IMR-90 (cell line): ENCODE results near the gene CD6. TPM values are rescaled to one million over a fixed set of nuclear protein-coding genes. Genes with fewer than 3 reads are reported as not detected.

ENCODE experiments used
- ATAC-seq: fragments of 200-7000 bp; cut with Tn5 transposase; 2 replicates; pipeline ENCODE4 v1.9.1; 2020; ENCODE audit warnings: low read depth, mild to moderate bottlenecking, moderate library complexity
- BruUV-seq: library from RNA; stranded (reverse); fragments of 400-500 nt; replicated peaks from 2 replicates; lab custom pipeline; 2021; lab: Mats Ljungman, UMichigan
- CTCF ChIA-PET: fragments of 300-600 bp; formaldehyde crosslinking; extraction: SDS; loops from one replicate; lab custom pipeline; 2021; ENCODE audit warnings: antibody characterized with exemption; lab: Yijun Ruan, JAX
- POLR2A ChIA-PET: fragments of 300-600 bp; sonication (Branson Sonifier 250); formaldehyde crosslinking; loops from one replicate; lab custom pipeline; 2022; ENCODE audit warnings: antibody characterized with exemption; ENCODE audit not compliant: unreplicated experiment; lab: Charles Lee
- DNase-seq: peaks from one replicate; pipeline ENCODE4 v3.0.0; 2013
- H2AFZ ChIP-seq: replicated peaks from 2 replicates; pipeline ENCODE3; 2013; ENCODE audit warnings: low read length, mild to moderate bottlenecking; ENCODE audit not compliant: poor library complexity
- H2AK5ac ChIP-seq: 2 replicates; pipeline ENCODE4 v1.6.1; 2013; ENCODE audit warnings: low read depth, low read length, inconsistent platforms
- H2AK9ac ChIP-seq: replicated peaks from 2 replicates; pipeline ENCODE3; 2013; ENCODE audit warnings: mild to moderate bottlenecking, low read depth, low read length, moderate library complexity; ENCODE audit not compliant: poor library complexity
- H2BK120ac ChIP-seq: 2 replicates; pipeline ENCODE4 v1.6.1; 2013; ENCODE audit warnings: low read depth, low read length, inconsistent platforms
- H2BK15ac ChIP-seq: 3 replicates; pipeline ENCODE4 v1.6.1; 2013; ENCODE audit warnings: low read depth, low read length, inconsistent platforms
- H2BK20ac ChIP-seq: 2 replicates; pipeline ENCODE4 v1.6.1; 2013; ENCODE audit warnings: low read depth, mild to moderate bottlenecking, inconsistent platforms, low read length, moderate library complexity
- H2BK5ac ChIP-seq: 2 replicates; pipeline ENCODE4 v1.6.1; 2013; ENCODE audit warnings: mild to moderate bottlenecking, low read depth, low read length, inconsistent platforms; ENCODE audit not compliant: poor library complexity, severe bottlenecking
- H3K14ac ChIP-seq: replicated peaks from 2 replicates; pipeline ENCODE4 v1.6.1; 2013; ENCODE audit warnings: low read depth, low read length, inconsistent platforms
- H3K18ac ChIP-seq: 2 replicates; pipeline ENCODE4 v1.6.1; 2013; ENCODE audit warnings: low read depth, low read length, control low read depth
- H3K23ac ChIP-seq: 2 replicates; pipeline ENCODE4 v1.6.1; 2013; ENCODE audit warnings: low read depth, low read length, inconsistent platforms
- H3K27ac ChIP-seq: 2 replicates; pipeline ENCODE4 v1.5.1; 2013; ENCODE audit warnings: mild to moderate bottlenecking, control low read depth, low read length; ENCODE audit not compliant: insufficient read depth
- H3K27me3 ChIP-seq: 2 replicates; pipeline ENCODE4 v1.6.1; 2013; ENCODE audit warnings: low read length; ENCODE audit not compliant: control insufficient read depth, insufficient read depth
- H3K36me3 ChIP-seq: 2 replicates; pipeline ENCODE4 v1.6.1; 2013; ENCODE audit warnings: low read length, mixed read lengths; ENCODE audit not compliant: control insufficient read depth, insufficient read depth
- H3K4ac ChIP-seq: 2 replicates; pipeline ENCODE4 v1.6.1; 2013; ENCODE audit warnings: low read depth, low read length, inconsistent platforms
- H3K4me1 ChIP-seq: 2 replicates; pipeline ENCODE4 v1.6.1; 2013; ENCODE audit warnings: low read length, mixed read lengths; ENCODE audit not compliant: control insufficient read depth, insufficient read depth
- H3K4me2 ChIP-seq: 2 replicates; pipeline ENCODE4 v1.6.1; 2013; ENCODE audit warnings: low read depth, mild to moderate bottlenecking, control low read depth, low read length, moderate library complexity
- H3K4me3 ChIP-seq: 2 replicates; pipeline ENCODE4 v1.5.1; 2013; ENCODE audit warnings: low read depth, mild to moderate bottlenecking, control low read depth, low read length, moderate library complexity; ENCODE audit not compliant: insufficient read depth
- H3K56ac ChIP-seq: 2 replicates; pipeline ENCODE4 v1.6.1; 2013; ENCODE audit warnings: low read length, inconsistent platforms; ENCODE audit not compliant: insufficient read depth; ENCODE audit errors: extremely low read depth
- H3K79me1 ChIP-seq, 2 experiments: 2 replicates each; pipeline ENCODE4 v1.6.1; 2013; ENCODE audit warnings: low read length in 2 of 2, inconsistent platforms in 1 of 2, low read depth in 1 of 2
- H3K9ac ChIP-seq: 2 replicates; pipeline ENCODE4 v1.6.1; 2013; ENCODE audit warnings: low read depth, low read length, control low read depth
- H3K9me1 ChIP-seq: 2 replicates; pipeline ENCODE4 v1.6.1; 2013; ENCODE audit warnings: low read length, inconsistent platforms; ENCODE audit not compliant: insufficient read depth
- H3K9me3 ChIP-seq: 2 replicates; pipeline ENCODE4 v1.6.1; 2013; ENCODE audit warnings: low read length; ENCODE audit not compliant: control insufficient read depth, insufficient read depth
- H4K20me1 ChIP-seq: 2 replicates; pipeline ENCODE4 v1.6.1; 2013; ENCODE audit warnings: low read length, inconsistent platforms; ENCODE audit not compliant: insufficient read depth
- H4K5ac ChIP-seq: 2 replicates; pipeline ENCODE4 v1.6.1; 2013; ENCODE audit warnings: mild to moderate bottlenecking, low read depth, low read length, control low read depth
- H4K8ac ChIP-seq, 2 experiments: 2 replicates each; pipeline ENCODE4 v1.6.1; 2013; ENCODE audit warnings: low read depth in 2 of 2, low read length in 2 of 2, control low read depth in 1 of 2, inconsistent platforms in 1 of 2
- H4K91ac ChIP-seq: 2 replicates; pipeline ENCODE4 v1.6.1; 2013; ENCODE audit warnings: low read depth, low read length, inconsistent platforms; ENCODE audit not compliant: insufficient read depth
- BHLHE40 ChIP-seq: fragments of 150-350 bp; IDR thresholded peaks from 2 replicates; pipeline ENCODE4 v1.6.1; 2016; ENCODE audit warnings: mild to moderate bottlenecking, low read depth, low read length
- CHD1 ChIP-seq: IDR thresholded peaks from 2 replicates; pipeline ENCODE4 v1.6.1; 2012; ENCODE audit warnings: low read depth, low read length, improper control_type of control experiment
- MAZ ChIP-seq: IDR thresholded peaks from 2 replicates; pipeline ENCODE4 v1.6.1; 2012; ENCODE audit warnings: low read depth, mild to moderate bottlenecking, low read length, improper control_type of control experiment, moderate library complexity, borderline replicate concordance
- MXI1 ChIP-seq: IDR thresholded peaks from 2 replicates; pipeline ENCODE4 v1.6.1; 2012; ENCODE audit warnings: low read depth, mild to moderate bottlenecking, low read length, moderate library complexity, borderline replicate concordance
- RCOR1 ChIP-seq: IDR thresholded peaks from 2 replicates; pipeline ENCODE4 v1.6.1; 2012; ENCODE audit warnings: mild to moderate bottlenecking, low read length, improper control_type of control experiment; ENCODE audit not compliant: insufficient replicate concordance
- RFX5 ChIP-seq: IDR thresholded peaks from 2 replicates; pipeline ENCODE4 v1.8.0; 2012; ENCODE audit warnings: low read depth, mild to moderate bottlenecking, low read length, moderate library complexity
- SMC3 ChIP-seq: fragments of 150-350 bp; IDR thresholded peaks from 2 replicates; pipeline ENCODE4 v1.6.1; 2016; ENCODE audit warnings: low read depth, mild to moderate bottlenecking, antibody characterized with exemption, low read length, moderate library complexity
- WGBS, 2 experiments: methylation state at CpG; one replicate each; pipeline versions ENCODE4 v1.1.5 to v1.1.7; 2013; ENCODE audit warnings: missing lambda C conversion rate in 2 of 2; ENCODE audit not compliant: insufficient read length in 1 of 2; ENCODE audit errors: extremely low coverage in 2 of 2; 5-methylcytosine and 5-hydroxymethylcytosine counted together
- dilution Hi-C: fragments of 300-500 bp; cut with HindIII; formaldehyde crosslinking; loops from one replicate; pipeline ENCODE4 v1.14.3; 2018; ENCODE audit warnings: low sequenced_read_pairs; ENCODE audit not compliant: unreplicated experiment
- in situ Hi-C: fragments of 300-500 bp; cut with MboI; formaldehyde crosslinking; loops from 3 replicates; pipeline ENCODE4 v1.14.3; 2019; ENCODE audit warnings: low sequenced_read_pairs, inconsistent platforms, mixed read lengths
- intact Hi-C: fragments of 100-400 bp; cut with micrococcal nuclease; formaldehyde crosslinking; loops from 2 replicates; pipeline ENCODE4 v1.10.0; 2022
- polyA plus RNA-seq, 3 experiments: library from polyadenylated mRNA; depleted of rRNA; stranded (reverse); fragments of >200 nt; gene quantifications; 2 replicates each; pipeline ENCODE4 v1.2.3, GENCODE V29; 2012; ENCODE audit warnings: low replicate concordance in 1 of 3
- total RNA-seq: library from RNA; depleted of rRNA; stranded (reverse); fragments of >200 nt; gene quantifications from 2 replicates; pipeline ENCODE4 v1.2.3, GENCODE V29; 2012

CD6 gene
- total and polyA plus RNA-seq, 2 of the 4 experiments (the other 2 are of a cell fraction): not detected

GRCh38 chr11:61021661-61022212, 50.3 kb downstream of the CD6 start:
- H3K27me3 ChIP-seq: peaks cover 53% of the 10 kb centered on the region
- no TSS peak for BruUV-seq
- intact Hi-C loops (no loop called here), in situ Hi-C loops (no loop called here), dilution Hi-C loops (no loop called here)
- no peak overlapping the region for H2BK20ac ChIP-seq
- no peaks in the 10 kb centered on the region for H3K36me3 ChIP-seq
- H3K27ac ChIP-seq: no peak overlapping the region
- no peak overlapping the region for H3K9ac ChIP-seq
- CTCF ChIA-PET: no interaction called here
- H2BK120ac ChIP-seq: no peak overlapping the region
- no peak overlapping the region for H4K8ac ChIP-seq
- POLR2A ChIA-PET: no interaction called here
- H3K4me2 ChIP-seq: no peak overlapping the region
- H2AFZ ChIP-seq: no peak overlapping the region
- H3K56ac ChIP-seq: no peak overlapping the region
- no peak overlapping the region for H2AK5ac ChIP-seq
- H4K20me1 ChIP-seq: no peaks in the 10 kb centered on the region; the same call in 1 of the 2 replicates
- ATAC-seq (no peak), DNase-seq (no peak)
- 80% methylated on average over 1 of the region's 14 CpGs; no CpG with 5 or more reads in 1 of the 2 experiments for WGBS, 2 experiments
- no peaks in the 10 kb centered on the region for H3K4me1 ChIP-seq
- H2AK9ac ChIP-seq: peak overlapping the region; percentile 9
- no peaks in the 10 kb centered on the region for H3K79me1 ChIP-seq
- TF ChIP-seq MAZ: no peak
- no peak for TF ChIP-seq CHD1
- TF ChIP-seq RFX5: no peak
- TF ChIP-seq SMC3: no peak
- TF ChIP-seq BHLHE40: no peak
- TF ChIP-seq MXI1: no peak
- no peak for TF ChIP-seq RCOR1
- H3K9me1 ChIP-seq: no peaks in the 10 kb centered on the region
- no peak overlapping the region for H2BK15ac ChIP-seq
- H3K14ac ChIP-seq: no peak overlapping the region
- H4K5ac ChIP-seq: no peak overlapping the region
- no peak overlapping the region for H3K23ac ChIP-seq
- no peak overlapping the region for H4K91ac ChIP-seq
- no peak overlapping the region for H3K18ac ChIP-seq
- no peaks in the 10 kb centered on the region for H3K9me3 ChIP-seq
- H3K4me3 ChIP-seq: no peak overlapping the region
- no peak overlapping the region for H3K4ac ChIP-seq
- H2BK5ac ChIP-seq: no peak overlapping the region
